ENCODE results near the gene CHMP5. TPM values are rescaled to one million over a fixed set of nuclear protein-coding genes. Genes with fewer than 3 reads are reported as not detected.

CHMP5 gene
- total RNA-seq, 2 experiments from 2014 or later = 31.2 to 50.1 TPM

DNA sequence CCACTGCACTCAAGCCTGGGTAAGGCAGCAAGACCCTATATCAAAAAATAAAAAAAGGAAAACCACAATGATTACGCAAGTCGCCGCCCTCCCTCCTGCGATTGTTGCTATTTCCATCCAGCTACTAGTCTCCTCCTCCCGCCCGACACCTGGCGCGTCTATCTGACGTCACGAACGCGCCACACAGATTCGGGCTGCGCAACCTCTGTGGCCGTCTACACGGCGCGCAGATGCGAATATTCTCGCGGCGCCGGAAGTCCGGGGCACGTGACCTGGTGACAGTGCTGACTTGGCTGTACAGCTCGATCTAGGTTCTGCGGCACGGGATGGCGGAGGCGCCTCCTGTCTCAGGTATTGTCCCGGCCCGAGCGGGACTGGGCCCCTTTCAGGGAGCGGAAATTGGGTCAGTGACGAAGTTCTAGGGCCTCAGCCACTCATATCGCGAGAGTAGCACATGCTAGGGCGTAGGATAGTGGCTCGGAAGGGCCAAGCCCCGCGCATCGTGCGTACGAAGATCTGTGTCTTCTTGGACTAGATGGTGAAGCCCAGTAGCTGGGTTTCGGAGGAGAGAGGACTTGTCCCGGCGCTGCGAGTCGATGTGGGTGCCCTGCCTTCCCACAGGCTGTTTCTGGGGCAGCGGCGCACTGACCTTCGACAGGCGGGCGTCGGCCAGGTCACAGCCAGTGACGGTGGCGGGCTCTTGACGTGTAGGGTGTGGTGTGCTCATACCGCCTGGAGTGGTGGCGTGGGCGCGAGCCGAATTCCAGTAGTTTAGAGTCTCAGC is 25.6 kb downstream of the CHMP5 start, which contains the start of gene NFX1:
Gene NFX1 (plus strand): TSS at position 270 of the 784 bp plus-strand sequence. CDS start 57 bp downstream, at position 327.
- POLR2A ChIA-PET = interaction anchor here (0.6 to 1.3 kb wide), 11 partner anchors 8 to 572 kb away, joined by 3 to 7 read pairs (median 4); partner anchors contain the start of genes BAG1, CHMP5 and DNAJA1
- DNase-seq (ENCODE audit: low spot score) = peak; percentile 99
- Histone ChIP-seq H3K9me3 (ENCODE audit: low read length) (no peaks in the 10 kb centered on the region), H3K9me2 (ENCODE audit: insufficient read depth, low read length) (no peaks in the 10 kb centered on the region), H3K79me2 (ENCODE audit: insufficient read depth, low read depth, low read length) (peaks cover 51% of the 10 kb centered on the region), H2AFZ (ENCODE audit: low read length) (peak within 1 kb of the TSS; percentile 56; the same call in 1 of the 2 replicates), H3K4me3 (ENCODE audit: low read depth, low read length, poor library complexity, severe bottlenecking) (peak within 1 kb of the TSS; percentile 88), H3K4me1 (ENCODE audit: insufficient read depth, low read length, poor library complexity, severe bottlenecking) (peaks cover 62% of the 10 kb centered on the region), H3K27ac (ENCODE audit: low read depth, low read length, poor library complexity, severe bottlenecking) (peak within 1 kb of the TSS; percentile 97), H3K36me3 (ENCODE audit: insufficient read depth, low read length) (peaks cover 38% of the 10 kb centered on the region), H4K20me1 (ENCODE audit: insufficient read depth, low read length) (no peaks in the 10 kb centered on the region), H3K4me2 (ENCODE audit: low read length) (peak within 1 kb of the TSS; percentile 76)
- CTCF ChIA-PET (ENCODE audit: unreplicated experiment) = no interaction called here
- intact Hi-C loops (cut with micrococcal nuclease; ENCODE audit: unreplicated experiment) = loop anchor here (1.0 to 10.0 kb wide), 4 partner anchors 26 to 754 kb away; partner anchors contain the start of genes BAG1, NOL6 and UBAP2
- BruUV-seq (replicated peaks) = no TSS peak
- TF ChIP-seq, protein P1, sequence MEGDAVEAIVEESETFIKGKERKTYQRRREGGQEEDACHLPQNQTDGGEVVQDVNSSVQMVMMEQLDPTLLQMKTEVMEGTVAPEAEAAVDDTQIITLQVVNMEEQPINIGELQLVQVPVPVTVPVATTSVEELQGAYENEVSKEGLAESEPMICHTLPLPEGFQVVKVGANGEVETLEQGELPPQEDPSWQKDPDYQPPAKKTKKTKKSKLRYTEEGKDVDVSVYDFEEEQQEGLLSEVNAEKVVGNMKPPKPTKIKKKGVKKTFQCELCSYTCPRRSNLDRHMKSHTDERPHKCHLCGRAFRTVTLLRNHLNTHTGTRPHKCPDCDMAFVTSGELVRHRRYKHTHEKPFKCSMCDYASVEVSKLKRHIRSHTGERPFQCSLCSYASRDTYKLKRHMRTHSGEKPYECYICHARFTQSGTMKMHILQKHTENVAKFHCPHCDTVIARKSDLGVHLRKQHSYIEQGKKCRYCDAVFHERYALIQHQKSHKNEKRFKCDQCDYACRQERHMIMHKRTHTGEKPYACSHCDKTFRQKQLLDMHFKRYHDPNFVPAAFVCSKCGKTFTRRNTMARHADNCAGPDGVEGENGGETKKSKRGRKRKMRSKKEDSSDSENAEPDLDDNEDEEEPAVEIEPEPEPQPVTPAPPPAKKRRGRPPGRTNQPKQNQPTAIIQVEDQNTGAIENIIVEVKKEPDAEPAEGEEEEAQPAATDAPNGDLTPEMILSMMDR (conservative IDR thresholded peaks at IDR 0.05; ENCODE audit: low read length) = no peak
- no peak for TF ChIP-seq EZH2phosphoT487 (IDR thresholded peaks at IDR 0.05; ENCODE audit: borderline replicate concordance, low read depth, low read length)

DNA sequence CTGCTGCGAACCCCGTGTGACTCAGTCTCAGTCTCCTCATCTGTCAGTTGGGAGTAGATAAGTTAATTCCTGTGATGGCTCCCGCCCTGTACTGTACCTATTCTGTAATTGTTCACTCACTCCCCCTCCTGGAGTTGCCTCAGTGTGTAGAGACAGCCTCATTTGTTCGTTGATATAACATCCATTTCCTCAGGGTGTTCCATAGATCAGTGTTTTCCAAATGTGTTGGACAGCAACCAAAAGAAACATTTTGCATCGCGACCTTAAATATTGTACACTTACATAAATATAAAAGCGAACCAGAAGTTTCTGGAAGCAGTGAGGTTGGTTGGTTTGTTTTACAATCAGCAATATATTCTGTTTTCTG is 26.2 kb downstream of the CHMP5 start:
- BruUV-seq (replicated peaks) = no TSS peak

More for the DNA sequence above, 26.2 kb downstream of the CHMP5 start:
- H3K27ac ChIP-seq (ENCODE audit: low read depth, low read length, poor library complexity, severe bottlenecking) = peak overlapping the region; percentile 97
- no peaks in the 10 kb centered on the region for H3K9me3 ChIP-seq (ENCODE audit: low read length)
- peaks cover 43% of the 10 kb centered on the region for H3K36me3 ChIP-seq (ENCODE audit: insufficient read depth, low read length)
- no peak for DNase-seq (ENCODE audit: low spot score)
- peak overlapping the region; percentile 88 for H3K4me3 ChIP-seq (ENCODE audit: low read depth, low read length, poor library complexity, severe bottlenecking)
- peaks cover 68% of the 10 kb centered on the region for H3K4me1 ChIP-seq (ENCODE audit: insufficient read depth, low read length, poor library complexity, severe bottlenecking)
- ChIA-PET CTCF (ENCODE audit: unreplicated experiment) (no interaction called here), POLR2A (no interaction called here)
- H3K79me2 ChIP-seq (ENCODE audit: insufficient read depth, low read depth, low read length) = peaks cover 56% of the 10 kb centered on the region
- H2AFZ ChIP-seq (ENCODE audit: low read length) = peak overlapping the region; percentile 56; the same call in 1 of the 2 replicates
- no peaks in the 10 kb centered on the region for H4K20me1 ChIP-seq (ENCODE audit: insufficient read depth, low read length)
- TF ChIP-seq EZH2phosphoT487 (IDR thresholded peaks at IDR 0.05; ENCODE audit: borderline replicate concordance, low read depth, low read length) = no peak
- TF ChIP-seq, protein P1 (conservative IDR thresholded peaks at IDR 0.05; ENCODE audit: low read length) = peak; percentile 48
- peak overlapping the region; percentile 65 for H3K4me2 ChIP-seq (ENCODE audit: low read length)
- intact Hi-C loops (cut with micrococcal nuclease; ENCODE audit: unreplicated experiment) = loop anchor here (5.0 to 10.0 kb wide), 3 partner anchors 136 to 754 kb away; partner anchors contain the start of genes NOL6 and UBAP2
- H3K9me2 ChIP-seq (ENCODE audit: insufficient read depth, low read length) = no peaks in the 10 kb centered on the region
